ENCODE measurements around the gene P2RX1.
A peak's percentile ranks its signal among the peaks of the same experiment; 100 is the strongest.
"Not testable (repeated sequence)": the region's sequence is repeated elsewhere in the genome, so short reads cannot be mapped to it uniquely, and the experiment has no call there.

Gene P2RX1

GRCh38 chr17:3885970-3886369, 30.3 kb downstream of the P2RX1 start:
- DNase-seq, result no peak

GRCh38 chr17:3885271-3885670, 31.0 kb downstream of the P2RX1 start:
- no peak for DNase-seq

GRCh38 chr17:3884188-3884587, 32.1 kb downstream of the P2RX1 start:
- no peak for DNase-seq

- no peak for DNase-seq
These were observed 34.0 kb downstream of the P2RX1 start for GRCh38 chr17:3882276-3882675.

GRCh38 chr17:3880983-3881382, 35.3 kb downstream of the P2RX1 start:
- DNase-seq, result no peak

GRCh38 chr17:3879591-3880417, 36.5 kb downstream of the P2RX1 start:
- DNase-seq, result no peak

DNA sequence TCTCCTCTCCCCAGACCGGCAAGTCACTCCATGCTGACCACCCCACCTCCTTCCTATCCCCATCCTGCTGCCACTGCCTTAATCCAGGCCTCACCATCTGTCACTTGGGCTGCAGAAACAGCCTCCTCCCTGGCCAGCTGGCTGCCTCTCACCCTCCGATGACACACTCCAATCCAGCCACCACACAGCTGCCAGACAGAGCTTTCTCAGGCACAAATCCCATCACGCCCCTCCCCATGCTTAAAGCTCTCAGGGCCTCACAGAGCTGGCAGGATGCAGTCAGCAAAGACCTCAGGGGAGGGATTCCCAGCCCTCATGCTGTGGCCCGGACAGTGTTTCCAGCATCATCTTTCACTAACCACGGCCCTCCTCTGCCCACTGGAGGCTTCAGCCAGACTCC, 37.1 kb downstream of the P2RX1 start:
- peak; percentile 57 for DNase-seq

- DNase-seq, result no peak
These were observed 39.0 kb downstream of the P2RX1 start for GRCh38 chr17:3877220-3877619.

DNA sequence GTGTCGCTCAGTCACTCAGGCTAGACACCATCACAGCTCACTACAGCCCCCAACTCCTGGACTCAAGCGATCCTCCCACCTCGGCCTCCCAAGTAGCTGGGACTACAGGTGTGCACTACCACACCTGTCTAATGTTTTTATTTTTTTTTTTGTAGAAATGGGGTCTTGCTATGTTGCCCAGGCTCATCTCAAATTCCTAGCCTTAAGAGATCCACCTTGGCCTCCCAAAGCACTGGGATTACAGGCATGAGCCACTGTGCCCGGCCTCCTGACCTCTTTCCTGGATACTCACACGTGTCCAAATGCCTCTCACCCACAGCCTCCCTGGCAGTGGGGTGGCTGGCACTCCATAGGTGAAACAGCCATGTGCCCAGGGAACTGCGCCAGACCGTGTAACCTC, 40.9 kb downstream of the P2RX1 start:
- no peak for DNase-seq

DNA sequence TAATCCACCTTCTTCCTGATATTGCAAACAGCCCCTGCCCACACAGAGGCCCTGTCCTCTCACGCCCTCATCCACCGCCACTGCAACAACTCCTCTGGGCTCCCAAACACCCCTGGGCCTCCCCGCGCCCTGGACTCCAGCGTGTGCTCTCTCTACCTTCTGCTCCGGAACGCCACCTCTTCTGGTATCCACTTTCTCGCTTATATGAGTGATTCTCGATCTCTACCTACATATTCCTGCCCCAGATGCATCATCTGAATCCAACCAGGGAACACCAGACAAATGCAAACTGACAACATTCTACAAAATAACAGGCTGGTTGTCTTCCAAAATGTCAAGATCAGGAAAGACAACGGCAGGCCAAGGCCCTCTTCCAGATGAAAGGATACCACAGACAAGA, 42.4 kb downstream of the P2RX1 start:
- no peak for DNase-seq

- DNase-seq, result no peak
These were observed 45.4 kb downstream of the P2RX1 start for GRCh38 chr17:3870871-3871306.

- no peak for DNase-seq
These were observed 48.7 kb downstream of the P2RX1 start for GRCh38 chr17:3867606-3868005.

GRCh38 chr17:3867106-3867505, 49.2 kb downstream of the P2RX1 start:
- DNase-seq, result no peak

DNA sequence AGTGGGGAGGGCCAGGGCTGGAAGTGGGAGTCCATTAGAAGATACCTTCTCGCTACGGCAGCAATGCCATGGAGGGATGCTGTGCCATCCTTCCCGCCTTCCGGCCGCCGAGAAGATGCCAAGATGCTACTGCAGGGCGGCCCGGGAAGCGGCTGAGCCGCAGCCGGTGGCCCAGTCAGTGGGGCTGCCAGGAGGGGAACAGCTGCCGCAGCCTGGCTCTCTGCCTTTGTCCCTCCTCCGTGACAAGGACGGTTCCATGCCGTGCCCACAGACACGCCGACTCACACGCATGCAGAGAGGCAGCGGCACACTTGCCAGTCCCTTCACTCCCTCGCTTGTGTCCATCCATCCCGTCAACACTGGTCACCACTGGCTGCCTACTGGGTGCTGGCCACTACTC, 50.0 kb downstream of the P2RX1 start:
- DNase-seq, result no peak

- peak; percentile 18 for DNase-seq
These were observed 51.1 kb downstream of the P2RX1 start for GRCh38 chr17:3865176-3865575.

- DNase-seq, result no peak
These were observed 51.7 kb downstream of the P2RX1 start for GRCh38 chr17:3864534-3864933.

DNA sequence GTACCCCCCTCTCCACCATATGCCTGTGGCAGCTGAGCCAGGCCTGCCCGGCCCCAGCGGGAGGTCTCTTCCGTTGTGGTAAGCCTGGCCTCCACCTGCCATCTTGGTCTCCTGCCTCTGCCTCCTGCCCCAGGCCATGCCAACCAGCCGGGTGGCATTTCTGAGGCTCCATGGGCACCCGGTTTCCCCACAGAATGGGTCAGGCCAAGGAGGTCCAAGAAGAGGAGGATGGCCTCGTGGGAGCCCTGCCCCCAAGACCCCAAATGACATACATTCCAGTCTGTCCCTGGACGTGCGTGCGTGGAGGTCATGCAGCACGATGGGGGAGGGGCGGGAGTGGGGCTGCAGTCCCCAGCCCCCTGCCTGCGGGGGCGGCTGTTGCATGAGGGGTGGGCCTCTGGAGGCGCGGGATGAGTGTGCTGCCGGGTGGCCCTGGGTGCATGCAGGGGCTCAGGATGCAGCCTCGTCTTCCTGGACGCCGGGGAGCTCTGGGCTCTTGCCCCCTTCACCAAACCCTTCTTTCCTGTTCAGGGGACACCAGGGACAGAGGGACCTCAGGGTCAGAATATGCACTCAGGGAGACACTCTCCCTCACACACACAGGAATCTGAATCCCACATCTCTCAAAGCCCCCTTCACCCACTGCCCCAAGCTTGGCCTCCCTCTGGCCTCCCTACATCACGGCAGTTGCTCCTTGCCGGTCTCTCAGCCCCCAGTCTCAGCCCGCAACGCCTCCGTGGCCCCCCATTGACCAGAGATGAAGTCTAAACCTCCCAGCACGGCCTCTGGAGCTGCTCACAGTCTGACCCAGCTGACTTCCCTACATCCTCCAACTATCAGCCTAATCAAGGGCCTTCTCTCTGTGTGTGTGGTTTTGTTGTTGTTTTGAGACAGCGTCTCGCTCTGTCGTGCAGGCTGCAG, 54.2 kb downstream of the P2RX1 start:
- no peak for DNase-seq

DNA sequence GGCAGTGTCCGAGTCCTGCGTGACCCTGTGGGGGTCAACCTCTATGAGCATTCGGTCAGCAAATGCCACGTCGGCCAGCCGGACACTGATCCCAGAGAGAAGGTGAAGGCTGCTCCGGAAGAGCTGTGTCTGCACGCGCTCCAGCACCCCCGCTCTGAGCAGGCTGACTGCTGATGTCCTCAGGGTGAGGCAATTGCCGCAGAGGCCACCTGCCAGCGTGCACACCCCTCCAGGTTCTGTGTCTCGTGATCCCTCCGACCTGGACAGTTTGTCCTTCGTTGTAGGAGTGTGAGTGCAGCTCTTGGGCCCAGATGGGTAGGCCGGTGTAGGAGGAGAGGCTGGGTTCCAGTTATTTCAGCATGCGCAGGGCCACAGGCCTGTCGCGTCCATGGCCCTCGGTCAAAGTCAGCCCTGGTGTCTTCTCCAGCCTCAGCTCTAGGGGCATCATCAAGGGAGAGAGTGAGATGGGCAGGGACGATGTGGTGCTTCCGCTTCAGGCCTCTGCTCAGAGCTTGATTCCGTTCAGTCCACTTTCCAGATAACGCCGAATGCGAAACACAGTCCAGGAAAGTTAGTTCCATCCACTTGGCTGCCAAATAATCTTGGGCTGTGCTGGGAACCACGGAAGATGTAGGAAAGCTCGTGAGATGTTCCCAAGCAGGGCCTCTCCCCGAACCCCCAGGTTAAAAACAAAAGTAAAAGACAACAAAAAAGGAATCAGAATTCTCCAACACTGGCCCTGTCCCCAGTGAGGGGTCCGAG, 55.1 kb downstream of the P2RX1 start:
- no peak for DNase-seq

DNA sequence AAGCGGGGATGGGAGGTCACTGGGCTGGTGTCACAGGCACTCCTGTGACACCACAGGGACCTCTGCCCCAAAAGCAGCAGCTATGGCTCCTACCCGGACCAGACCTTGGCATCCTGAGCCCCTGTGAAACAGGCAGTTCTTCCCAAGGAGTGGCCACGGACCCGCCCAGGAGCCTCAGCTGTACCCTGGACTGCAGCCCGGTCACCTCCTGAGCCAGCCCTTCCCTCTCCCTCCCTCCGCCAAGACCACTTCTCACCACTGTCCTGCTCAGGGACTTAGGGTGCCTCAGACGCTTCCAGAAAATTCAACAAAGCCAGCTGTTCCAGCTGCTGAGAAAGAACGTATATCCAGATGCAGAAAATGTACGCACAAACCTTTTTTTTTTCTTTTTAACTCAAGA, 56.3 kb downstream of the P2RX1 start:
- DNase-seq, result no peak

GRCh38 chr17:3857261-3858105, 58.8 kb downstream of the P2RX1 start:
- DNase-seq, result no peak

GRCh38 chr17:3854204-3854603, 62.1 kb downstream of the P2RX1 start:
- DNase-seq, result not testable (repeated sequence)

DNA sequence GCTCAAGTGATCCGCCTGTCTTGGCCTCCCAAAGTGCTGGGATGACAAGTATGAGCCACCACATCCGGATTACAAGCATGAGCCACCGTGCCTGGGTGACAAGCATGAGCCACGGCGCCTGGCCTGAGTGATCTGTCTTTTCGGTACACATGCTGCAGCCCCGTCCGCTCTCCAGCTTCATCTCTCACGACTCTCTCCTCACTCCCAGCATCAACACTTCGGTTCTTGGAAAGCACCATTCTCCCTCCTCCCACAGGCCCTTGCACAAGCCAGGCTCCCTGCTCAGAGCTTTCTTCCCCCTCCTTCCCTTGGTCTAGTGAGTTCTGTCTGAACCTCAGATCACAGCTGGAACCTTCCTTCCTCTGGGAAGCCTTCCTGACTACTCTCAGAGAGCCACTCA, 63.7 kb downstream of the P2RX1 start:
- no peak for DNase-seq

All from DMS53 (cell line).